Calu3 (cell line): Measurements from ENCODE around the gene LARP6. TPM values are rescaled to one million over a fixed set of nuclear protein-coding genes. Genes with fewer than 3 reads are reported as not detected.

Experiments
- BruUV-seq: library from RNA; stranded (reverse); fragments of 400-500 nt; replicated peaks from 2 replicates; lab custom pipeline; 2021; lab: Mats Ljungman, UMichigan
- CTCF ChIA-PET: fragments of 300-600 bp; sonication (Branson Sonifier 250); formaldehyde crosslinking; loops from one replicate; lab custom pipeline; 2022; ENCODE audit warnings: antibody characterized with exemption; lab: Charles Lee
- DNase-seq: peaks from one replicate; pipeline ENCODE4 v3.0.0; 2022
- H3K27ac Mint-ChIP-seq: one replicate; pipeline ENCODE4 v1.8.0; 2022; ENCODE audit warnings: mixed read lengths; ENCODE audit not compliant: unreplicated experiment
- H3K27me3 Mint-ChIP-seq: one replicate; pipeline ENCODE4 v1.8.0; 2022; ENCODE audit warnings: mixed read lengths; ENCODE audit not compliant: unreplicated experiment
- H3K36me3 Mint-ChIP-seq: one replicate; pipeline ENCODE4 v1.8.0; 2022; ENCODE audit warnings: mild to moderate bottlenecking, moderate library complexity, mixed read lengths; ENCODE audit not compliant: insufficient read depth, unreplicated experiment
- H3K4me1 Mint-ChIP-seq: one replicate; pipeline ENCODE4 v1.8.0; 2022; ENCODE audit warnings: mild to moderate bottlenecking, low read depth, mixed read lengths; ENCODE audit not compliant: unreplicated experiment
- H3K4me3 Mint-ChIP-seq: one replicate; pipeline ENCODE4 v1.8.0; 2022; ENCODE audit warnings: mild to moderate bottlenecking, low read depth, moderate library complexity, mixed read lengths; ENCODE audit not compliant: unreplicated experiment
- H3K9me3 Mint-ChIP-seq: one replicate; pipeline ENCODE4 v1.8.0; 2022; ENCODE audit warnings: low read depth, mixed read lengths; ENCODE audit not compliant: unreplicated experiment
- intact Hi-C: fragments of 100-400 bp; cut with micrococcal nuclease; formaldehyde crosslinking; loops from one replicate; pipeline ENCODE4 v1.10.0; 2022; ENCODE audit not compliant: unreplicated experiment
- total RNA-seq: library from RNA; stranded (reverse); gene quantifications from 2 replicates; pipeline ENCODE4 v1.2.3, GENCODE V29; 2022
- TF ChIP-seq, protein P1 (sequence below): fragments of 200-600 bp; IDR thresholded peaks from one replicate; pipeline ENCODE4 v1.8.0; 2022; ENCODE audit warnings: antibody characterized with exemption; ENCODE audit not compliant: unreplicated experiment

LARP6 gene
- total RNA-seq, 1 experiment from 2014 or later, result 30.4 TPM

DNA sequence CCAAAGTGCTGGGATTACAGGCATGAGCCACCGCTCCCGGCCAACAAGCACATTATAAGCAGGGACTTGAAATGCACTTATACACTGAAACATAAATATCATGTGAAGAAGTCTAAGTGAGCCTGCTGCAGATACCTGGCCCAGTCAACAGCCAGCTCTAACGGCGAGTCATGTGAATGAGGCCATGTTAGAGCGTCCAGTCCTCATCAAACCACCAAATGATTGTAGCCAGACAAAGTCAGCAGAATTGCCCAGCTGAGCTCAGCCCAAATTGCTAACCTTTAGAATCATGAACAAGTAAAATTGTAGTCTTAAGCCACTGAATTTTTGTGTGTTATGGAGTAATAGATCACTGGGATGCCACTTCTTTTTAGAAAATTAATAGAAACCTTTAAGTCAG lies 52.8 kb downstream of the LARP6 start:
- CTCF ChIA-PET, result interaction anchor here (0.7 kb wide), 2 partner anchors 16 to 31 kb away, joined by 3 to 5 read pairs; no protein-coding TSS in a partner anchor
- intact Hi-C loops, result no loop called here
- H3K27me3 Mint-ChIP-seq, result no peaks in the 10 kb centered on the region
- no peaks in the 10 kb centered on the region for H3K9me3 Mint-ChIP-seq
- H3K36me3 Mint-ChIP-seq, result no peaks in the 10 kb centered on the region
- no peak overlapping the region for H3K4me3 Mint-ChIP-seq
- H3K4me1 Mint-ChIP-seq, result peaks cover 12% of the 10 kb centered on the region
- BruUV-seq, result no TSS peak
- no peak for DNase-seq
- H3K27ac Mint-ChIP-seq, result no peak overlapping the region
- TF ChIP-seq, protein P1, sequence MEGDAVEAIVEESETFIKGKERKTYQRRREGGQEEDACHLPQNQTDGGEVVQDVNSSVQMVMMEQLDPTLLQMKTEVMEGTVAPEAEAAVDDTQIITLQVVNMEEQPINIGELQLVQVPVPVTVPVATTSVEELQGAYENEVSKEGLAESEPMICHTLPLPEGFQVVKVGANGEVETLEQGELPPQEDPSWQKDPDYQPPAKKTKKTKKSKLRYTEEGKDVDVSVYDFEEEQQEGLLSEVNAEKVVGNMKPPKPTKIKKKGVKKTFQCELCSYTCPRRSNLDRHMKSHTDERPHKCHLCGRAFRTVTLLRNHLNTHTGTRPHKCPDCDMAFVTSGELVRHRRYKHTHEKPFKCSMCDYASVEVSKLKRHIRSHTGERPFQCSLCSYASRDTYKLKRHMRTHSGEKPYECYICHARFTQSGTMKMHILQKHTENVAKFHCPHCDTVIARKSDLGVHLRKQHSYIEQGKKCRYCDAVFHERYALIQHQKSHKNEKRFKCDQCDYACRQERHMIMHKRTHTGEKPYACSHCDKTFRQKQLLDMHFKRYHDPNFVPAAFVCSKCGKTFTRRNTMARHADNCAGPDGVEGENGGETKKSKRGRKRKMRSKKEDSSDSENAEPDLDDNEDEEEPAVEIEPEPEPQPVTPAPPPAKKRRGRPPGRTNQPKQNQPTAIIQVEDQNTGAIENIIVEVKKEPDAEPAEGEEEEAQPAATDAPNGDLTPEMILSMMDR, result no peak

DNA sequence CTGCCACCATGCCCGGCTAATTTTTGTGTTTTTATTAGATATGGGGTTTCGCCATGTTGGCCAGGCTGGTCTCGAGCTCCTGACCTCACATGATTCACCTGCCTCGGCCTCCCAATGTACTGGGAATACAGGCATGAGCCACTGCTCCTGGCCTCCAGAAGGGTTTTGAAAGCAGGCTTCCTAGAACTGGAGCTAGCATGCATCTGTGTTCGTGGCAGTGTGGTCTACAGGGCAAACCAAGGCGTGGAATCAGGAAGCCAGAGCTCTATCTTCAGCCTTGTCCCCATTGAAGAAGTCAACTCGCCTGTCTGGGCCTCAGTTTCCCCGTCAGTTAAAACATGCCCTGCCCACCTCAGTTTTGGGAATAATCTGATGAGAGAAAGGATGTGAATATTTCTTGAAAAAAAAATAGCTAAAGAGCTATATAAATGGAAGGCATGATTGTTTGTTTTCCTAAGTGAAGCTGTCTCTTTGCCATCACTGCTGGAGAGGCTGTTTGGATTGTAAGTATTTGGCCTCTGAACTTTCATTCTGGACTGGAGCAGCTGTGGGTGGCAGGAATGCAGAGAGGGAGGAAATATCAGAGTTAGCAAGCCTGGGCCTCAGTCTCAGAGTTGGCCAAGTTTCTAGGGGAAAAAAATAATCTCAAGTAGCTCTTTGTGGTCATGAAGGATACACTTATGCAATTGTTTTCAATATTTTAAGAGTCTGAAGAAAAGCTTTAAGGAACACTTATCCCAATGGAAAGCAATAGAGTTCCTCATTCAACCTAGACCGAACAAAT lies 54.1 kb downstream of the LARP6 start:
- TF ChIP-seq, protein P1, result no peak
- H3K4me1 Mint-ChIP-seq, result peaks cover 12% of the 10 kb centered on the region
- CTCF ChIA-PET, result interaction anchor here (0.6 to 1.3 kb wide), 5 partner anchors 12 to 1051 kb away, joined by 3 to 7 read pairs (median 5); no protein-coding TSS in a partner anchor
- H3K27ac Mint-ChIP-seq, result no peak overlapping the region
- H3K9me3 Mint-ChIP-seq, result no peaks in the 10 kb centered on the region
- no peaks in the 10 kb centered on the region for H3K36me3 Mint-ChIP-seq
- no peaks in the 10 kb centered on the region for H3K27me3 Mint-ChIP-seq
- DNase-seq, result peak; percentile 47
- BruUV-seq, result no TSS peak
- intact Hi-C loops, result no loop called here
- H3K4me3 Mint-ChIP-seq, result no peak overlapping the region

DNA sequence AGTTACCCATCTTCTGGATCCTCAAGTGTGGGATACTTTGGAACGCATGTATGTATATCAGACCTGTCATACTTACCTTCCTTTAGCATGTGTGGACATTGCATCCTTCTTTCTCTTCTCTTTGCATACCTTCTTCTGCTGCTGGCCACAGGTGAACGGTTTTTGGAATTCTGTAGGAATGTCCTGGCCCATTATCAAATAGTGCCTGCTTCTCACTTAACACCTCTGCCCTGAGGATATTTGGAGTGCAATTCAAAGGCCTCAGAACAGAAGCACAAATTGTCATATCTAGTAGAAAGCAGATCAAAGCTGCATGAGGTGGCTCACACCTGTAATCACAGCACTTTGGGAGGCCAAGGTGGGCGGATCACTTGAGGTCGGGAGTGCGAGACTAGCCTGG lies 56.5 kb downstream of the LARP6 start:
- no peak for DNase-seq
- no peaks in the 10 kb centered on the region for H3K9me3 Mint-ChIP-seq
- TF ChIP-seq, protein P1, result no peak
- peaks cover 12% of the 10 kb centered on the region for H3K4me1 Mint-ChIP-seq
- intact Hi-C loops, result no loop called here
- H3K27me3 Mint-ChIP-seq, result no peaks in the 10 kb centered on the region
- no peak overlapping the region for H3K4me3 Mint-ChIP-seq
- no peaks in the 10 kb centered on the region for H3K36me3 Mint-ChIP-seq
- no peak overlapping the region for H3K27ac Mint-ChIP-seq
- CTCF ChIA-PET, result interaction anchor here (0.6 kb wide), 1 partner anchor 214 kb away, joined by 3 read pairs; no protein-coding TSS in a partner anchor
- no TSS peak for BruUV-seq

DNA sequence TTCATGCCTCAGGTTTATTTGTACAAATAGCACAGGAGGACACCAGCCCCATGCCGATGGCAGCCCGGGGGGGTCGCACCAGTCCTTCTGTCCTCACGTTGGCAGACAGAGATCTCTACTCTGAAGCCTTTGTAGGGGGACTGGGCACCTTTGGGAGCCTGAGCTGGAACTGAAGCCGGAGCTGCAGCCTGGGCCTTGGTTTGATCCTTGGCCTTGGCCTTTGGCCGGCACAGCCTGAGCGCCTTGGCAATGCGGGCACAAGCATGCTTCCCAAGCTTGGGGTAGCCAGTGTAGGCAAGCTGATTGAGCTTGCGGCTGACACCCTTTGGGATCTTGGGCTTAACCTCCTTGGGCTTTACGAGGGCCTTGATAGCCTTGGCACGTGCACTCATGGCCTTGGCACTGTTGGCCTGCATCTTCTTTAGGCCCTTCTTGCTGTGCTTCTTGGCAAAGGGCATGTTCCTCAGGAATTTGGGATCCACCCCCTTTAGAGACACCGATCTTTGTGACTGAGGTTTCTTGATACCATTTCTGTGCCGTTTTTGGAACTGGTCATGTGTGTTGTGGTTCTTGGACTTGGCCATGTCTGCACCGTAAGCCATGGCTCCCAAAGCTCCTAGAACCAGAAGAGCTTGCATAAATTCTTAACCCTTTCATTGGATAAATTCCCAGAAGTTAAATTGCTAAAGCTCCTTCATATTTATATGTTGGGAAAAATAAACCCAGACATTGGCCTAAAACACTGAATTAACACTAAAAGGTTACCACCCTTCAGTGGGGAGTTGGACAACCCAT lies 57.2 kb downstream of the LARP6 start:
- intact Hi-C loops, result no loop called here
- no peaks in the 10 kb centered on the region for H3K27me3 Mint-ChIP-seq
- peaks cover 12% of the 10 kb centered on the region for H3K4me1 Mint-ChIP-seq
- H3K27ac Mint-ChIP-seq, result no peak overlapping the region
- TF ChIP-seq, protein P1, result no peak
- H3K4me3 Mint-ChIP-seq, result no peak overlapping the region
- H3K9me3 Mint-ChIP-seq, result no peaks in the 10 kb centered on the region
- CTCF ChIA-PET, result no interaction called here
- BruUV-seq, result no TSS peak
- no peak for DNase-seq
- no peaks in the 10 kb centered on the region for H3K36me3 Mint-ChIP-seq
